Loucy (cell line): ENCODE results near the gene TRIM34.

Experiments
- CTCF ChIP-seq: fragments of 200-600 bp; sonication (generic); conservative IDR thresholded peaks from 2 replicates; pipeline ENCODE4 v1.5.1; 2014; ENCODE audit warnings: mild to moderate bottlenecking, antibody characterized with exemption, low read length
- EZH2phosphoT487 ChIP-seq: fragments of 200-600 bp; IDR thresholded peaks from 2 replicates; pipeline ENCODE4 v1.6.1; 2018; ENCODE audit warnings: antibody characterized with exemption, mild to moderate bottlenecking, moderate library complexity, borderline replicate concordance

GRCh38 chr11:5577101-5577500 is 47.7 kb upstream of the TRIM34 start:
- no peak for TF ChIP-seq CTCF
- TF ChIP-seq EZH2phosphoT487, result no peak
